ENCODE measurements around the gene PSMD14. TPM values are rescaled to one million over a fixed set of nuclear protein-coding genes. Genes with fewer than 3 reads are reported as not detected.

PSMD14 gene
- total RNA-seq, 2 donors from 2014 or later = 35.6 to 58.6 TPM

- Histone ChIP-seq H3K9ac (ENCODE audit: low read depth in 2 of 2, low read length in 2 of 2) (no peak overlapping the region), H3K4me1 (peaks cover under 1% of the 10 kb centered on the region), H3K27me3 (peaks cover 8% of the 10 kb centered on the region), H3K27ac (no peak overlapping the region), H3K9me3 (no peaks in the 10 kb centered on the region), H3K4me3 (no peak overlapping the region), H3K36me3 (no peaks in the 10 kb centered on the region)
- intact Hi-C loops (cut with DNase I) = no loop called here
- no peak for TF ChIP-seq CTCF (IDR thresholded peaks at IDR 0.05)
- no peak for DNase-seq
Measured at GRCh38 chr2:161409308-161409907, 101.2 kb downstream of the PSMD14 start.

DNA sequence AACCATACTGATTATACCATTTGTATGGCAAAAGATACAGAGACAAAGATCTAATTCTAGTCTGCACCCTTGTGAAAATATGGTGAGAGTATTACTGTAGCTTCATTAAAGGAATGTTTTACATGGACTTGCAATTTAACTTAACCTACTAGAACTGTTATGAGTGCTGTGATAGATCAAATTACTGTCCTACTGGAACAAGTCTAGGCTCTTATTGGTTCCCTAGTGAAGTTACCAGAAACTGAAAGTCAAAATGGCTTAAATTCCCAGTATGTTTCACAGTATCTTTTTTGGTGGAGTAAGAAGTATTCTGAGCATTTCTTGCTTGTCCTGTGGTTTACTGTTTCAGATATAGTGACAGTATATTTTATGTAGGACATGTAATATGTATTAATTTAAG is 104.1 kb downstream of the PSMD14 start:
- intact Hi-C loops (cut with DNase I) = no loop called here
- Histone ChIP-seq H3K27ac (no peak overlapping the region), H3K4me3 (no peak overlapping the region), H3K9ac (ENCODE audit: low read depth in 2 of 2, low read length in 2 of 2) (no peak overlapping the region), H3K27me3 (peaks cover 37% of the 10 kb centered on the region), H3K4me1 (peaks cover 5% of the 10 kb centered on the region), H3K36me3 (no peaks in the 10 kb centered on the region), H3K9me3 (no peaks in the 10 kb centered on the region)
- TF ChIP-seq CTCF (IDR thresholded peaks at IDR 0.05) = no peak
- DNase-seq = no peak

GRCh38 chr2:161414042-161415033 is 106.1 kb downstream of the PSMD14 start:
- no peak overlapping the region for H3K9ac ChIP-seq (ENCODE audit: low read depth in 2 of 2, low read length in 2 of 2)
- no peaks in the 10 kb centered on the region for H3K36me3 ChIP-seq
- peak overlapping the region; percentile 45 for H3K4me3 ChIP-seq
- intact Hi-C loops (cut with DNase I) = no loop called here
- no peaks in the 10 kb centered on the region for H3K9me3 ChIP-seq
- peaks cover 55% of the 10 kb centered on the region for H3K27me3 ChIP-seq
- H3K4me1 ChIP-seq = peaks cover 5% of the 10 kb centered on the region
- H3K27ac ChIP-seq = no peak overlapping the region
- TF ChIP-seq CTCF (IDR thresholded peaks at IDR 0.05) = no peak
- peak; percentile 37 for DNase-seq

DNA sequence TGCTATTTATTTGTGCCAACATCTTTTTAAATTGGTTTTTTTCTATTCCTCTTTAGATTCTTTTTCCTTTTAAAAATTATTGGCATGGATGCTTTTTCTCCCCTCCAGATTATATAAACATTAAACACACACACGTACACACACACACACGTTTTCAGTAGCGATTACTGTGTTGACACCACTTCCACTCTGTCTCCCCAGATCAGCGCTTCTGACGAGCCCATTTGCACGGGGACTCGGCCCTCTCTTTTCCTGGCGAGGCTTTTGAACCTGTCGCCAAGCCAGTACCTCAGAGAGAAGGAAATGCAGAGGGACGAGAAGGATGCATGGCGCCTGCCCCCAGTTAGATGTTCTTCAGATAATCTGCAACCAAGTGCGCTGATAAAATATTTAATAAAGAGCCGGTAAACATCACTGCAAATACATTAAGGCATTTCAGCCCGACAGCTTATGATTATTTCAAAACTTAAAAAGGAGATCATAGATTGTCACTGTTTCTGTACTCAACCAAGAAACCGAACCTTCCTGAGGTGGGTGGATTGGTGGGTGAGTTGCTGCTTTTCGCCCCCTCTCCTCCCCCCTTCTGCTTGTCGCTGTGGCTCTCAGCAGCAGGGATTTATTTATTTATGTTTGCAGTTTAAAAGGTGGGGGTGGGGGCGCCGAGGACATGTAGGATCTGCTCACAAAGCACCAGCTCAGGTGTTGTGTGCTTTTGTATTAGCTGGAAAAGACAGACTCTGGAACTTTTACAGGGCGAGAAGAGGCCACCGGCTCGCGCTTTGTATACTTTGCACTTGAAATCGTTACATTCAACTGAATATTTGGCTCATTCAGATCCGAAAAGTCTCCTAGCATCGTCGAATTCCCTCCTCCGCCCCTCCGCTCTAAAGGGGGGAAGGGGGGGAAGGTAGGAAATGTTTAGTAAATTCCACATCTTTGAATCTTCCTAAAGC is 107.1 kb downstream of the PSMD14 start:
- Histone ChIP-seq H3K9me3 (no peaks in the 10 kb centered on the region), H3K4me3 (peak overlapping the region; percentile 45), H3K27me3 (peaks cover 65% of the 10 kb centered on the region), H3K36me3 (no peaks in the 10 kb centered on the region), H3K27ac (no peak overlapping the region), H3K4me1 (peaks cover 5% of the 10 kb centered on the region), H3K9ac (ENCODE audit: low read depth in 2 of 2, low read length in 2 of 2) (no peak overlapping the region)
- intact Hi-C loops (cut with DNase I) = no loop called here
- peak; percentile 18 for DNase-seq
- no peak for TF ChIP-seq CTCF (IDR thresholded peaks at IDR 0.05)

All from colonic mucosa (tissue), 4 donors.